HepG2 (cell line): Measurements from ENCODE around the gene DNAJB2. TPM values are rescaled to one million over a fixed set of nuclear protein-coding genes. Genes with fewer than 3 reads are reported as not detected.

Experiments used
- ASH2L ChIP-seq: fragments of 300-600, 200-600 bp; sonication (generic); IDR thresholded peaks from 2 replicates; pipeline ENCODE4 v1.7.0; 2017; ENCODE audit warnings: low read depth, mild to moderate bottlenecking, moderate library complexity, mixed read lengths, low read length; ENCODE audit not compliant: insufficient read length
- HMGA1 ChIP-seq: sonication (generic); formaldehyde crosslinking; conservative IDR thresholded peaks from 2 replicates; pipeline ENCODE4 v1.4.0; 2020; ENCODE audit warnings: missing genetic modification reagents
- NFE2L2 ChIP-seq: fragments of 150-350 bp; IDR thresholded peaks from 2 replicates; pipeline ENCODE4 v1.6.1; 2014; ENCODE audit warnings: low read length
- ZNF318 ChIP-seq: sonication (generic); formaldehyde crosslinking; IDR thresholded peaks from 2 replicates; pipeline ENCODE4 v1.4.0; 2020; ENCODE audit warnings: mild to moderate bottlenecking, missing genetic modification reagents
- ZNF687 ChIP-seq: sonication (generic); formaldehyde crosslinking; IDR thresholded peaks from 2 replicates; pipeline ENCODE4 v1.5.1; 2020; ENCODE audit warnings: mild to moderate bottlenecking, missing genetic modification reagents, moderate library complexity
- polyA plus RNA-seq, 8 experiments: library from polyadenylated mRNA; depleted of rRNA in 3 of 8; stranded (reverse) in 7 of 8; unstranded in 1 of 8; fragments of >200 nt; fragmentation: Illumina TruSeq in 4 of 8; extraction: Trizol in 4 of 8; gene quantifications; 2 replicates each; pipeline versions ENCODE4 v1.2.1 to v1.2.3, GENCODE V29; 2011 to 2016; ENCODE audit warnings: low read depth in 4 of 8, missing spikeins in 1 of 8, mixed read lengths in 1 of 8; ENCODE audit not compliant: insufficient read depth in 1 of 8
- total RNA-seq, 5 experiments: library from RNA; depleted of rRNA; stranded (reverse); fragments of >200 nt; fragmentation: Illumina TruSeq; extraction: Trizol; gene quantifications; 2 replicates each; pipeline ENCODE4 v1.2.3, GENCODE V29; 2016; ENCODE audit warnings: low read depth in 1 of 5

The DNAJB2 gene
- total and polyA plus RNA-seq, 2 of the 13 experiments (the other 11 are each of a cell fraction or from before 2014, with no cell fraction given) = 21.3 to 31.1 TPM

GRCh38 chr2:219325657-219326315, 46.6 kb downstream of the DNAJB2 start (continued):
- TF ChIP-seq ZNF318 (no peak), NFE2L2 (peak; percentile 52; the same call in 1 of the 2 replicates), ZNF687 (CRISPR knock-in tag) (no peak), HMGA1 (CRISPR knock-in tag) (no peak), ASH2L (no peak)
